H1 (cell line): ENCODE results near the gene SZT2. TPM values are rescaled to one million over a fixed set of nuclear protein-coding genes. Genes with fewer than 3 reads are reported as not detected.

Source experiments
- CTCF ChIA-PET: fragments of 300-600 bp; sonication (Branson Sonifier 250); formaldehyde crosslinking; loops from one replicate; lab custom pipeline; 2021; ENCODE audit not compliant: partially characterized antibody; lab: Charles Lee
- POLR2A ChIA-PET: fragments of 300-600 bp; sonication (Branson Sonifier 250); formaldehyde crosslinking; loops from one replicate; lab custom pipeline; 2021; ENCODE audit warnings: inconsistent platforms; ENCODE audit not compliant: partially characterized antibody; lab: Charles Lee
- DNase-seq, 2 experiments: peaks; one replicate each; pipeline versions ENCODE4 v3.0.0 to v3.0.0-alpha.2; 2010 to 2022; ENCODE audit warnings: low spot score in 2 of 2, low read depth in 1 of 2, mixed read lengths in 1 of 2
- FAIRE-seq: peaks from 2 replicates; lab custom pipeline; 2011; peaks lifted over from hg19 to GRCh38; lab: Jason Lieb, UNC
- H2AFZ ChIP-seq: 2 replicates; pipeline ENCODE4 v1.8.1; 2012; ENCODE audit warnings: low read length, inconsistent platforms
- H2AK5ac ChIP-seq: 2 replicates; pipeline ENCODE4 v1.6.1; 2013; ENCODE audit warnings: low read depth, low read length
- H2BK120ac ChIP-seq: replicated peaks from 2 replicates; pipeline ENCODE3; 2013; ENCODE audit warnings: low read depth, low read length, inconsistent platforms
- H2BK12ac ChIP-seq: 2 replicates; pipeline ENCODE4 v1.6.1; 2013; ENCODE audit warnings: low read depth, low read length
- H2BK15ac ChIP-seq: 2 replicates; pipeline ENCODE4 v1.6.1; 2013; ENCODE audit warnings: low read length
- H2BK20ac ChIP-seq: 2 replicates; pipeline ENCODE4 v1.6.1; 2013; ENCODE audit warnings: low read length
- H2BK5ac ChIP-seq: 2 replicates; pipeline ENCODE4 v1.6.1; 2013; ENCODE audit warnings: low read depth, low read length
- H3K14ac ChIP-seq: 2 replicates; pipeline ENCODE4 v1.6.1; 2013; ENCODE audit warnings: inconsistent platforms; ENCODE audit not compliant: insufficient read length
- H3K18ac ChIP-seq: 2 replicates; pipeline ENCODE4 v1.6.1; 2013; ENCODE audit warnings: low read length; ENCODE audit errors: extremely low read depth
- H3K23ac ChIP-seq: 2 replicates; pipeline ENCODE4 v1.6.1; 2013; ENCODE audit warnings: inconsistent platforms; ENCODE audit not compliant: insufficient read length
- H3K23me2 ChIP-seq: 2 replicates; pipeline ENCODE4 v1.6.1; 2013; ENCODE audit warnings: low read depth, low read length
- H3K27ac ChIP-seq: 2 replicates; pipeline ENCODE4 v1.6.1; 2011; ENCODE audit warnings: low read depth, low read length, inconsistent platforms
- H3K27me3 ChIP-seq, 4 experiments: replicated peaks in 1 of 4; 1 replicate in 1 of 4; 2 replicates in 3 of 4; pipeline versions ENCODE4 v1.6.1 to v1.8.1; 2011 to 2013; ENCODE audit warnings: low read length in 3 of 4, mild to moderate bottlenecking in 3 of 4, inconsistent platforms in 2 of 4, mixed read lengths in 2 of 4, moderate library complexity in 1 of 4; ENCODE audit not compliant: control insufficient read depth in 3 of 4, insufficient read depth in 3 of 4; ENCODE audit errors: extremely low read depth in 1 of 4
- H3K36me3 ChIP-seq, 4 experiments: 2 replicates each; pipeline versions ENCODE4 v1.6.1 to v1.8.1; 2011 to 2013; ENCODE audit warnings: mild to moderate bottlenecking in 4 of 4, low read length in 3 of 4, moderate library complexity in 2 of 4, control low read depth in 1 of 4, inconsistent platforms in 1 of 4; ENCODE audit not compliant: insufficient read depth in 4 of 4, control insufficient read depth in 2 of 4
- H3K4ac ChIP-seq: replicated peaks from 2 replicates; pipeline ENCODE3; 2013; ENCODE audit warnings: low read length, low read depth, mixed read lengths, inconsistent platforms; ENCODE audit not compliant: insufficient read length
- H3K4me1 ChIP-seq, 4 experiments: replicated peaks in 1 of 4; 1 replicate in 1 of 4; 2 replicates in 3 of 4; pipeline versions ENCODE4 v1.6.1 to v1.8.1; 2011 to 2013; ENCODE audit warnings: low read length in 3 of 4, inconsistent platforms in 2 of 4, mixed read lengths in 1 of 4; ENCODE audit not compliant: insufficient read depth in 4 of 4, control insufficient read depth in 3 of 4
- H3K4me2 ChIP-seq, 2 experiments: 2 replicates each; pipeline versions ENCODE4 v1.6.1 to v1.8.1; 2011 to 2013; ENCODE audit warnings: low read depth in 2 of 2, low read length in 2 of 2, control low read depth in 1 of 2, inconsistent platforms in 1 of 2, mild to moderate bottlenecking in 1 of 2; ENCODE audit not compliant: insufficient read depth in 1 of 2
- H3K4me3 ChIP-seq, 4 experiments: fragments of 200-600, 300-600 bp in 1 of 4; sonication (generic), shearing (Covaris generic), sonication (Bioruptor Twin) in 1 of 4; 2 replicates each; pipeline versions ENCODE4 v1.5.1 to v1.8.1; 2011 to 2016; ENCODE audit warnings: low read length in 4 of 4, low read depth in 3 of 4, control low read depth in 2 of 4, inconsistent platforms in 2 of 4, mild to moderate bottlenecking in 2 of 4, mixed read lengths in 1 of 4, moderate library complexity in 1 of 4; ENCODE audit not compliant: insufficient read depth in 2 of 4; ENCODE audit errors: extremely low read depth in 1 of 4
- H3K56ac ChIP-seq: replicated peaks from 2 replicates; pipeline ENCODE3; 2013; ENCODE audit warnings: low read depth, mild to moderate bottlenecking, mixed read lengths, low read length, inconsistent platforms; ENCODE audit not compliant: insufficient read length
- H3K79me1 ChIP-seq: 2 replicates; pipeline ENCODE4 v1.6.1; 2013; ENCODE audit warnings: low read depth, low read length, control low read depth
- H3K79me2 ChIP-seq, 2 experiments: 2 replicates each; pipeline versions ENCODE4 v1.6.1 to v1.8.1; 2012 to 2013; ENCODE audit warnings: low read length in 2 of 2, mild to moderate bottlenecking in 2 of 2, inconsistent platforms in 1 of 2; ENCODE audit not compliant: insufficient read depth in 2 of 2, control insufficient read depth in 1 of 2
- H3K9ac ChIP-seq, 4 experiments: replicated peaks in 1 of 4; 1 replicate in 1 of 4; 2 replicates in 3 of 4; pipeline versions ENCODE4 v1.6.1 to v1.8.1; 2011 to 2013; ENCODE audit warnings: low read depth in 3 of 4, low read length in 3 of 4, control low read depth in 2 of 4, mild to moderate bottlenecking in 2 of 4, moderate library complexity in 2 of 4, inconsistent platforms in 1 of 4; ENCODE audit errors: extremely low read depth in 1 of 4
- H3K9me3 ChIP-seq, 2 experiments: 2 replicates each; pipeline versions ENCODE4 v1.6.1 to v1.8.1; 2012 to 2013; ENCODE audit warnings: mild to moderate bottlenecking in 2 of 2, moderate library complexity in 2 of 2, control low read depth in 1 of 2, inconsistent platforms in 1 of 2, low read depth in 1 of 2, low read length in 1 of 2, mixed read lengths in 1 of 2; ENCODE audit not compliant: insufficient read depth in 2 of 2
- H4K20me1 ChIP-seq, 2 experiments: replicated peaks in 1 of 2; 2 replicates each; pipeline versions ENCODE3 to v1.8.1; 2011 to 2013; ENCODE audit warnings: inconsistent platforms in 2 of 2, low read length in 2 of 2, mild to moderate bottlenecking in 1 of 2; ENCODE audit not compliant: insufficient read depth in 2 of 2, control insufficient read depth in 1 of 2
- H4K5ac ChIP-seq: 2 replicates; pipeline ENCODE4 v1.6.1; 2013; ENCODE audit warnings: low read length, low read depth, mixed read lengths, inconsistent platforms; ENCODE audit not compliant: insufficient read length
- H4K8ac ChIP-seq: 2 replicates; pipeline ENCODE4 v1.8.0; 2013; ENCODE audit warnings: mild to moderate bottlenecking, moderate library complexity, low read length, inconsistent platforms; ENCODE audit not compliant: insufficient read depth; ENCODE audit errors: extremely low read depth
- H4K91ac ChIP-seq: replicated peaks from 2 replicates; pipeline ENCODE3; 2013; ENCODE audit warnings: low read length, mixed read lengths, inconsistent platforms; ENCODE audit not compliant: insufficient read length
- BCL11A ChIP-seq, 2 experiments: IDR thresholded peaks; one replicate each; pipeline ENCODE4 v1.6.1; 2011; ENCODE audit warnings: low read depth in 2 of 2, low read length in 2 of 2, mild to moderate bottlenecking in 2 of 2
- CTBP2 ChIP-seq: IDR thresholded peaks from 2 replicates; pipeline ENCODE4 v1.7.0; 2011; ENCODE audit warnings: borderline replicate concordance, mild to moderate bottlenecking, moderate library complexity, mixed read lengths, low read length; ENCODE audit not compliant: insufficient read depth, insufficient read length
- HDAC6 ChIP-seq: IDR thresholded peaks from one replicate; pipeline ENCODE4 v1.7.1; 2012; ENCODE audit warnings: low read depth, mild to moderate bottlenecking, inconsistent platforms, low read length, moderate library complexity
- NRF1 ChIP-seq: IDR thresholded peaks from 2 replicates; pipeline ENCODE4 v1.6.1; 2011; ENCODE audit warnings: mild to moderate bottlenecking, low read depth, low read length, improper control_type of control experiment
- POLR2AphosphoS5 ChIP-seq: IDR thresholded peaks from 2 replicates; pipeline ENCODE4 v1.6.1; 2011; ENCODE audit warnings: low read depth, low read length
- SP4 ChIP-seq: IDR thresholded peaks from 2 replicates; pipeline ENCODE4 v1.6.1; 2012; ENCODE audit warnings: low read length, inconsistent platforms
- SUZ12 ChIP-seq: fragments of 200-600 bp; sonication (generic); IDR thresholded peaks from 2 replicates; pipeline ENCODE4 v1.6.1; 2012; ENCODE audit warnings: mild to moderate bottlenecking, inconsistent platforms, low read length, moderate library complexity, mixed read lengths
- ZNF274 ChIP-seq: IDR thresholded peaks from 2 replicates; pipeline ENCODE4 v1.7.0; 2012; ENCODE audit warnings: low read length, borderline replicate concordance; ENCODE audit errors: extremely low read depth
- WGBS, 2 experiments: shearing (Covaris generic) in 1 of 2; methylation state at CpG; one replicate each; pipeline versions ENCODE4 v1.1.6 to v1.1.7; 2013 to 2015; ENCODE audit warnings: low lambda C conversion rate in 2 of 2, mixed read lengths in 2 of 2, inconsistent platforms in 1 of 2, low coverage in 1 of 2, missing lambda C conversion rate in 1 of 2; ENCODE audit not compliant: insufficient replicate concordance in 2 of 2, insufficient coverage in 1 of 2, insufficient read length in 1 of 2; ENCODE audit errors: extremely low coverage in 1 of 2, missing lambda C conversion rate in 1 of 2; 5-methylcytosine and 5-hydroxymethylcytosine counted together
- polyA plus RNA-seq, 7 experiments: library from polyadenylated mRNA; depleted of rRNA in 3 of 7; stranded (reverse) in 5 of 7; unstranded in 2 of 7; fragments of >200 nt in 5 of 7; fragments of 200-250 nt in 2 of 7; gene quantifications; 1 replicate in 5 of 7; 2 replicates in 1 of 7; 4 replicates in 1 of 7; pipeline versions ENCODE4 v1.2.1 to v1.2.3, GENCODE V29; 2011 to 2013; ENCODE audit warnings: missing spikeins in 2 of 7, mixed read lengths in 2 of 7
- total RNA-seq: library from RNA; stranded (reverse); fragmentation: NEBNext Ultra II Directional; extraction: Animal tissue kit (Norgen Biotek cat#: 25700); gene quantifications from 2 replicates; pipeline ENCODE4 v1.2.1, GENCODE V29; 2021

SZT2 gene
- total and polyA plus RNA-seq, 2 of the 8 experiments (the other 6 are each of a cell fraction or from before 2014, with no cell fraction given) = 4.7 to 12.9 TPM

- no peak overlapping the region for H4K5ac ChIP-seq
- TF ChIP-seq HDAC6 = no peak
- no peak for TF ChIP-seq POLR2AphosphoS5
- TF ChIP-seq NRF1 = no peak
- no peak for TF ChIP-seq SP4
- TF ChIP-seq ZNF274 = no peak
- TF ChIP-seq SUZ12 = no peak
- TF ChIP-seq BCL11A (IDR thresholded peaks at IDR 0.05; ENCODE audit: low read depth in 2 of 2, low read length in 2 of 2) = no peak
- TF ChIP-seq CTBP2 = no peak
- no peak overlapping the region for H3K27ac ChIP-seq
- no peak overlapping the region for H3K4me2 ChIP-seq
- H2BK120ac ChIP-seq = no peak overlapping the region
- H3K23me2 ChIP-seq = peaks cover 7% of the 10 kb centered on the region
- H3K79me2 ChIP-seq = no peaks in the 10 kb centered on the region
- no peaks in the 10 kb centered on the region for H3K9me3 ChIP-seq
- no peak overlapping the region for H3K23ac ChIP-seq
- H4K91ac ChIP-seq = no peak overlapping the region
- 0 out of 2 replicates have a peak overlapping the region, but pooled peaks have one; percentile 43 for H2BK20ac ChIP-seq
- peaks cover 0 to 1% (median 0%) of the 10 kb centered on the region in 4 experiments; a peak in 1 of 7 replicates for H3K27me3 ChIP-seq
- no peaks in the 10 kb centered on the region for H3K79me1 ChIP-seq
- no peak overlapping the region for H2AK5ac ChIP-seq
- DNase-seq (no peak), FAIRE-seq (no peak)
- no peak overlapping the region for H3K4me3 ChIP-seq
- H3K36me3 ChIP-seq = no peaks in the 10 kb centered on the region
- H3K14ac ChIP-seq = no peak overlapping the region
- H4K20me1 ChIP-seq = no peaks in the 10 kb centered on the region
- ChIA-PET POLR2A (interaction anchor here (1.5 to 1.6 kb wide), 2 partner anchors 10 to 16 kb away, joined by 6 to 11 read pairs; no protein-coding TSS in a partner anchor), CTCF (interaction anchor here (1.0 kb wide), 1 partner anchor 116 kb away, joined by 3 read pairs; no protein-coding TSS in a partner anchor)
- no peak overlapping the region for H2BK12ac ChIP-seq
- H2AFZ ChIP-seq = no peak overlapping the region
- H3K56ac ChIP-seq = no peak overlapping the region
- H3K4ac ChIP-seq = no peak overlapping the region
- no peak overlapping the region for H2BK5ac ChIP-seq
- H2BK15ac ChIP-seq = no peak overlapping the region
- WGBS, 2 experiments = 74% methylated on average over 3 of the region's 3 CpGs; no CpG with 5 or more reads in 1 of the 2 experiments
- 0 out of 2 replicates have a peak overlapping the region, but pooled peaks have one; percentile 27 for H3K18ac ChIP-seq
- H4K8ac ChIP-seq = no peak overlapping the region
- peaks cover 4 to 12% (median 8%) of the 10 kb centered on the region in 4 experiments; a peak in 6 of 7 replicates for H3K4me1 ChIP-seq
- no peak overlapping the region for H3K9ac ChIP-seq
Observed at GRCh38 chr1:43352881-43353280, 36.8 kb upstream of the SZT2 start.
